WTC11 (cell line): Measurements from ENCODE around the gene LHFPL6. TPM values are rescaled to one million over a fixed set of nuclear protein-coding genes. Genes with fewer than 3 reads are reported as not detected.

ENCODE experiments used
- ATAC-seq: fragments of 200-7000 bp; cut with Tn5 transposase; 2 replicates; pipeline ENCODE4 v1.10.0; 2021; ENCODE audit warnings: mild to moderate bottlenecking, moderate library complexity
- CTCF ChIA-PET: fragments of 300-600 bp; sonication (Branson Sonifier 250); formaldehyde crosslinking; loops from one replicate; lab custom pipeline; 2021; ENCODE audit warnings: antibody characterized with exemption; lab: Charles Lee
- POLR2A ChIA-PET: fragments of 350-600 bp; sonication (Branson Sonifier 250); formaldehyde crosslinking; loops from one replicate; lab custom pipeline; 2021; ENCODE audit warnings: antibody characterized with exemption; lab: Charles Lee
- DNase-seq: peaks from one replicate; pipeline ENCODE4 v3.0.0; 2021; ENCODE audit warnings: low spot score
- H3K27ac Mint-ChIP-seq: 2 replicates; pipeline ENCODE4 v1.8.0; 2021; ENCODE audit warnings: mixed read lengths
- H3K27me3 Mint-ChIP-seq: 2 replicates; pipeline ENCODE4 v1.8.0; 2021; ENCODE audit warnings: low read depth, mild to moderate bottlenecking, moderate library complexity, mixed read lengths
- H3K36me3 Mint-ChIP-seq: 2 replicates; pipeline ENCODE4 v1.8.0; 2021; ENCODE audit warnings: mixed read lengths
- H3K4me1 Mint-ChIP-seq: 2 replicates; pipeline ENCODE4 v1.8.0; 2022; ENCODE audit warnings: mixed read lengths
- H3K4me3 Mint-ChIP-seq: 2 replicates; pipeline ENCODE4 v1.8.0; 2021; ENCODE audit warnings: mild to moderate bottlenecking, moderate library complexity, mixed read lengths
- H3K9me3 Mint-ChIP-seq: 2 replicates; pipeline ENCODE4 v1.8.0; 2021; ENCODE audit warnings: mixed read lengths
- ATF6 ChIP-seq: sonication (generic); formaldehyde crosslinking; IDR thresholded peaks from 2 replicates; pipeline ENCODE4 v1.8.1; 2023; ENCODE audit warnings: mild to moderate bottlenecking, missing genetic modification reagents
- CDX4 ChIP-seq: fragments of 250-450 bp; sonication (Bioruptor Pico); IDR thresholded peaks from 2 replicates; pipeline ENCODE4 v1.9.0; 2021; ENCODE audit warnings: moderate library complexity, mild to moderate bottlenecking, inconsistent platforms, borderline replicate concordance
- CREM ChIP-seq: sonication (generic); formaldehyde crosslinking; IDR thresholded peaks from 2 replicates; pipeline ENCODE4 v1.8.1; 2022; ENCODE audit warnings: mild to moderate bottlenecking, missing genetic modification reagents, moderate library complexity
- ELF4 ChIP-seq: sonication (generic); formaldehyde crosslinking; IDR thresholded peaks from 2 replicates; pipeline ENCODE4 v1.8.1; 2022; ENCODE audit warnings: low read depth, mild to moderate bottlenecking, moderate library complexity, missing genetic modification reagents
- ETV6 ChIP-seq: sonication (generic); formaldehyde crosslinking; IDR thresholded peaks from 2 replicates; pipeline ENCODE4 v1.8.1; 2022; ENCODE audit warnings: mild to moderate bottlenecking, missing genetic modification reagents
- FOXK1 ChIP-seq: sonication (generic); formaldehyde crosslinking; IDR thresholded peaks from 2 replicates; pipeline ENCODE4 v1.8.0; 2022; ENCODE audit warnings: mild to moderate bottlenecking, moderate library complexity, missing genetic modification reagents
- FOXP1 ChIP-seq: sonication (generic); formaldehyde crosslinking; IDR thresholded peaks from 2 replicates; pipeline ENCODE4 v1.8.0; 2022; ENCODE audit warnings: missing genetic modification reagents, mild to moderate bottlenecking, moderate library complexity, borderline replicate concordance
- HMGA2 ChIP-seq: fragments of 250-450 bp; sonication (Bioruptor Pico); IDR thresholded peaks from 2 replicates; pipeline ENCODE4 v1.4.0; 2021; ENCODE audit warnings: mild to moderate bottlenecking, moderate library complexity
- JAZF1 ChIP-seq: fragments of 250-450 bp; sonication (Bioruptor Pico); IDR thresholded peaks from 2 replicates; pipeline ENCODE4 v1.9.0; 2021; ENCODE audit warnings: moderate library complexity, mild to moderate bottlenecking, inconsistent platforms
- JUN ChIP-seq: sonication (generic); formaldehyde crosslinking; IDR thresholded peaks from 2 replicates; pipeline ENCODE4 v1.8.0; 2023; ENCODE audit warnings: mild to moderate bottlenecking, missing genetic modification reagents
- KAT7 ChIP-seq: sonication (generic); formaldehyde crosslinking; IDR thresholded peaks from 2 replicates; pipeline ENCODE4 v1.8.1; 2023; ENCODE audit warnings: missing genetic modification reagents, mild to moderate bottlenecking, borderline replicate concordance
- MXD4 ChIP-seq: fragments of 250-450 bp; sonication (Bioruptor Pico); IDR thresholded peaks from 2 replicates; pipeline ENCODE4 v1.8.0; 2021; ENCODE audit warnings: mild to moderate bottlenecking, moderate library complexity, borderline replicate concordance
- MYBL2 ChIP-seq: sonication (generic); formaldehyde crosslinking; IDR thresholded peaks from 2 replicates; pipeline ENCODE4 v1.8.1; 2023; ENCODE audit warnings: mild to moderate bottlenecking, moderate library complexity, missing genetic modification reagents
- NFATC4 ChIP-seq: fragments of 250-450 bp; sonication (Bioruptor Pico); IDR thresholded peaks from 2 replicates; pipeline ENCODE4 v1.9.0; 2021; ENCODE audit warnings: mild to moderate bottlenecking
- NFE2L1 ChIP-seq: sonication (generic); formaldehyde crosslinking; IDR thresholded peaks from 2 replicates; pipeline ENCODE4 v1.8.1; 2023; ENCODE audit warnings: missing genetic modification reagents
- NR1H2 ChIP-seq: sonication (generic); formaldehyde crosslinking; IDR thresholded peaks from 2 replicates; pipeline ENCODE4 v1.9.0; 2021; ENCODE audit warnings: mild to moderate bottlenecking, moderate library complexity, missing genetic modification reagents
- RELA ChIP-seq: sonication (generic); formaldehyde crosslinking; IDR thresholded peaks from 2 replicates; pipeline ENCODE4 v1.8.1; 2022; ENCODE audit warnings: missing genetic modification reagents, mild to moderate bottlenecking, borderline replicate concordance
- RORB ChIP-seq: fragments of 250-450 bp; sonication (Bioruptor Pico); IDR thresholded peaks from 2 replicates; pipeline ENCODE4 v1.9.0; 2021; ENCODE audit warnings: mild to moderate bottlenecking
- SOX15 ChIP-seq: fragments of 250-450 bp; sonication (Bioruptor Pico); IDR thresholded peaks from 2 replicates; pipeline ENCODE4 v1.9.0; 2021; ENCODE audit warnings: mild to moderate bottlenecking
- SP1 ChIP-seq: sonication (generic); formaldehyde crosslinking; conservative IDR thresholded peaks from 2 replicates; pipeline ENCODE4 v1.8.1; 2022; ENCODE audit warnings: missing genetic modification reagents
- ZBTB21 ChIP-seq: sonication (generic); formaldehyde crosslinking; IDR thresholded peaks from 2 replicates; pipeline ENCODE4 v1.8.1; 2023; ENCODE audit warnings: mild to moderate bottlenecking, missing genetic modification reagents, borderline replicate concordance
- ZNF121 ChIP-seq: sonication (generic); formaldehyde crosslinking; IDR thresholded peaks from 2 replicates; pipeline ENCODE4 v1.8.0; 2023; ENCODE audit warnings: missing genetic modification reagents
- ZNF232 ChIP-seq: sonication (generic); formaldehyde crosslinking; IDR thresholded peaks from 2 replicates; pipeline ENCODE4 v1.8.0; 2022; ENCODE audit warnings: mild to moderate bottlenecking, missing genetic modification reagents
- ZNF423 ChIP-seq: fragments of 250-450 bp; sonication (Bioruptor Pico); IDR thresholded peaks from 2 replicates; pipeline ENCODE4 v2.1.2; 2022; ENCODE audit warnings: mild to moderate bottlenecking, moderate library complexity
- total RNA-seq: library from RNA; stranded (reverse); gene quantifications from 3 replicates; pipeline ENCODE4 v1.2.3, GENCODE V29; 2021
- TF ChIP-seq, protein P1 (sequence below): fragments of 250-450 bp; sonication (Bioruptor Pico); IDR thresholded peaks from 2 replicates; pipeline ENCODE4 v1.9.0; 2021; ENCODE audit warnings: mild to moderate bottlenecking, borderline replicate concordance
- TF ChIP-seq, protein P2 (sequence below): sonication (generic); formaldehyde crosslinking; IDR thresholded peaks from 2 replicates; pipeline ENCODE4 v1.8.0; 2022; ENCODE audit warnings: missing genetic modification reagents

The LHFPL6 gene
- total RNA-seq, 1 experiment from 2014 or later: 4.5 TPM

DNA sequence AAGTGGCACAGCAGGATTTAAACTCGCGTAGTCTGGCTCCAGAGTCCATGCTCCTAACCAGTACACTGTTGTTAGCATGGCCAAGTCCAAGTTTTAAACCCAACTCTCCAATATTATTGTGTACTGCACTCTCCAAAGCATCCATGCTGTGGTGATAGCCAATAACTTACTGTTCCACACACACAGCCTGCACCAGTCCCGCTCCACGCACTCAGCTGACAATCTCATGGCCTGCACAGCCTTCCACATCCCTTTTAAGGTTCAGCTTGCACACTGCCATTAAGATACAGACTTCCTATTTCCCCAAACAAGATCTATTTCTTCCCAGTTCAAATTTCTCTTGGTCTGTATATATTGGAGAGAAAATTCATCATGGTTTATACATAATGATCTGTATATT lies 80.7 kb downstream of the LHFPL6 start (continued):
- no peak for TF ChIP-seq CDX4
- no peak for TF ChIP-seq NR1H2 (CRISPR knock-in tag)
- no peak for TF ChIP-seq SOX15
- TF ChIP-seq ETV6: no peak

DNA sequence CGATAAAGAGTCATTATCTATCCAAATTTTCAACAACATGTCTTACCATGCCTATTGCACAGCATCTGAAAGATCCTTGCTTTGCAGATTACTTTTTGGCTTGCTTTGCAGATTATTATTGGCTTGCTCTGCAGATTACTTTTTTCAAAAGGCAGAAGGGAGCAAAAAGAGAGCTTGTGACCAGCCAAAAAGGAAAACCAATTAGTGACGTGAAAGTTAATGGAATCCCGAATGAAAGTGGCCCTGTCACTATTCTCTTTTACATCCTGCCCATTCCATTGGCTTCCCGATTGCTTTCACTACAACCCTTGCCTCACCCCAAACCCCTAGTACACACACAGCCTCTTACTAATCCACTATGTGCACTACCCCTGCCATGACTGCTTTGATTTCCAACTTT lies 81.3 kb downstream of the LHFPL6 start:
- no peak for ATAC-seq
- POLR2A ChIA-PET: no interaction called here
- H3K36me3 Mint-ChIP-seq: no peaks in the 10 kb centered on the region
- CTCF ChIA-PET: no interaction called here
- TF ChIP-seq ELF4 (no peak), JUN (no peak), ZNF121 (CRISPR knock-in tag) (no peak), HMGA2 (CRISPR knock-in tag) (no peak), FOXP1 (CRISPR knock-in tag) (no peak), ZBTB21 (CRISPR knock-in tag) (no peak), FOXK1 (CRISPR knock-in tag) (no peak), ZNF232 (no peak), RELA (CRISPR knock-in tag) (no peak), CREM (CRISPR knock-in tag) (no peak), NFATC4 (no peak), NFE2L1 (CRISPR knock-in tag) (no peak), ATF6 (no peak)
- TF ChIP-seq, protein P1, sequence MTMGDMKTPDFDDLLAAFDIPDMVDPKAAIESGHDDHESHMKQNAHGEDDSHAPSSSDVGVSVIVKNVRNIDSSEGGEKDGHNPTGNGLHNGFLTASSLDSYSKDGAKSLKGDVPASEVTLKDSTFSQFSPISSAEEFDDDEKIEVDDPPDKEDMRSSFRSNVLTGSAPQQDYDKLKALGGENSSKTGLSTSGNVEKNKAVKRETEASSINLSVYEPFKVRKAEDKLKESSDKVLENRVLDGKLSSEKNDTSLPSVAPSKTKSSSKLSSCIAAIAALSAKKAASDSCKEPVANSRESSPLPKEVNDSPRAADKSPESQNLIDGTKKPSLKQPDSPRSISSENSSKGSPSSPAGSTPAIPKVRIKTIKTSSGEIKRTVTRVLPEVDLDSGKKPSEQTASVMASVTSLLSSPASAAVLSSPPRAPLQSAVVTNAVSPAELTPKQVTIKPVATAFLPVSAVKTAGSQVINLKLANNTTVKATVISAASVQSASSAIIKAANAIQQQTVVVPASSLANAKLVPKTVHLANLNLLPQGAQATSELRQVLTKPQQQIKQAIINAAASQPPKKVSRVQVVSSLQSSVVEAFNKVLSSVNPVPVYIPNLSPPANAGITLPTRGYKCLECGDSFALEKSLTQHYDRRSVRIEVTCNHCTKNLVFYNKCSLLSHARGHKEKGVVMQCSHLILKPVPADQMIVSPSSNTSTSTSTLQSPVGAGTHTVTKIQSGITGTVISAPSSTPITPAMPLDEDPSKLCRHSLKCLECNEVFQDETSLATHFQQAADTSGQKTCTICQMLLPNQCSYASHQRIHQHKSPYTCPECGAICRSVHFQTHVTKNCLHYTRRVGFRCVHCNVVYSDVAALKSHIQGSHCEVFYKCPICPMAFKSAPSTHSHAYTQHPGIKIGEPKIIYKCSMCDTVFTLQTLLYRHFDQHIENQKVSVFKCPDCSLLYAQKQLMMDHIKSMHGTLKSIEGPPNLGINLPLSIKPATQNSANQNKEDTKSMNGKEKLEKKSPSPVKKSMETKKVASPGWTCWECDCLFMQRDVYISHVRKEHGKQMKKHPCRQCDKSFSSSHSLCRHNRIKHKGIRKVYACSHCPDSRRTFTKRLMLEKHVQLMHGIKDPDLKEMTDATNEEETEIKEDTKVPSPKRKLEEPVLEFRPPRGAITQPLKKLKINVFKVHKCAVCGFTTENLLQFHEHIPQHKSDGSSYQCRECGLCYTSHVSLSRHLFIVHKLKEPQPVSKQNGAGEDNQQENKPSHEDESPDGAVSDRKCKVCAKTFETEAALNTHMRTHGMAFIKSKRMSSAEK (CRISPR knock-in tag): no peak
- TF ChIP-seq, all 79 proteins: peak for 0
- Mint-ChIP-seq H3K9me3 (no peaks in the 10 kb centered on the region), H3K4me3 (no peak overlapping the region), H3K27ac (no peak overlapping the region), H3K4me1 (0 out of 2 replicates have a peak, but pooled peaks cover 2% of the 10 kb centered on the region), H3K27me3 (no peaks in the 10 kb centered on the region)
- DNase-seq: no peak

DNA sequence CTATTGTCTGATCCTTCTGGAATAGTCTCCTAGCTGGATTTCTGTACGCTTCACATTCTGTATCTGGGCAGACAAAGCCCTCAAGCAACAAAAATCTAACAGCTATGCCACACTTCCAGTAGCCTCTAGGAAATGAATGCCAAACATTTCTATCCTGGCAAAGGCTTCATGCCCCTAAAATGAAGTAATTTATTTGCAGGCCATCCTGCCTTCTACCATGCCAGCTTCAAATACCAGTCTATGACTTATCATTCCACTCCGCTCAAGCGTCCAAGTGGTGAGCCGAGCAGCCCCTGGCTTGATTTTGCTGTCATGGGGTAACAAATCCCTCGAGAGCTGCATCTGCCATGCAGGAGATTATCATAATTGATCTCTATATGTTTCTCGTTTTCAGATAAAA lies 86.9 kb downstream of the LHFPL6 start:
- no peak for DNase-seq
- Mint-ChIP-seq H3K27me3 (peaks cover 2% of the 10 kb centered on the region), H3K9me3 (no peaks in the 10 kb centered on the region), H3K4me1 (peaks cover 28% of the 10 kb centered on the region), H3K4me3 (no peak overlapping the region), H3K27ac (no peak overlapping the region), H3K36me3 (no peaks in the 10 kb centered on the region)
- ChIA-PET CTCF (interaction anchor here (0.6 kb wide), 1 partner anchor 1424 kb away, joined by 4 read pairs; no protein-coding TSS in a partner anchor), POLR2A (no interaction called here)
- ATAC-seq: no peak
- no peak for TF ChIP-seq KAT7 (CRISPR knock-in tag)
- TF ChIP-seq, protein P2, sequence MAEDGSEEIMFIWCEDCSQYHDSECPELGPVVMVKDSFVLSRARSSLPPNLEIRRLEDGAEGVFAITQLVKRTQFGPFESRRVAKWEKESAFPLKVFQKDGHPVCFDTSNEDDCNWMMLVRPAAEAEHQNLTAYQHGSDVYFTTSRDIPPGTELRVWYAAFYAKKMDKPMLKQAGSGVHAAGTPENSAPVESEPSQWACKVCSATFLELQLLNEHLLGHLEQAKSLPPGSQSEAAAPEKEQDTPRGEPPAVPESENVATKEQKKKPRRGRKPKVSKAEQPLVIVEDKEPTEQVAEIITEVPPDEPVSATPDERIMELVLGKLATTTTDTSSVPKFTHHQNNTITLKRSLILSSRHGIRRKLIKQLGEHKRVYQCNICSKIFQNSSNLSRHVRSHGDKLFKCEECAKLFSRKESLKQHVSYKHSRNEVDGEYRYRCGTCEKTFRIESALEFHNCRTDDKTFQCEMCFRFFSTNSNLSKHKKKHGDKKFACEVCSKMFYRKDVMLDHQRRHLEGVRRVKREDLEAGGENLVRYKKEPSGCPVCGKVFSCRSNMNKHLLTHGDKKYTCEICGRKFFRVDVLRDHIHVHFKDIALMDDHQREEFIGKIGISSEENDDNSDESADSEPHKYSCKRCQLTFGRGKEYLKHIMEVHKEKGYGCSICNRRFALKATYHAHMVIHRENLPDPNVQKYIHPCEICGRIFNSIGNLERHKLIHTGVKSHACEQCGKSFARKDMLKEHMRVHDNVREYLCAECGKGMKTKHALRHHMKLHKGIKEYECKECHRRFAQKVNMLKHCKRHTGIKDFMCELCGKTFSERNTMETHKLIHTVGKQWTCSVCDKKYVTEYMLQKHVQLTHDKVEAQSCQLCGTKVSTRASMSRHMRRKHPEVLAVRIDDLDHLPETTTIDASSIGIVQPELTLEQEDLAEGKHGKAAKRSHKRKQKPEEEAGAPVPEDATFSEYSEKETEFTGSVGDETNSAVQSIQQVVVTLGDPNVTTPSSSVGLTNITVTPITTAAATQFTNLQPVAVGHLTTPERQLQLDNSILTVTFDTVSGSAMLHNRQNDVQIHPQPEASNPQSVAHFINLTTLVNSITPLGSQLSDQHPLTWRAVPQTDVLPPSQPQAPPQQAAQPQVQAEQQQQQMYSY (CRISPR knock-in tag): no peak
- TF ChIP-seq RORB (CRISPR knock-in tag): no peak
- TF ChIP-seq MXD4: no peak
- TF ChIP-seq MYBL2: no peak
- no peak for TF ChIP-seq SP1 (CRISPR knock-in tag)
- TF ChIP-seq ZNF121 (CRISPR knock-in tag): no peak
- no peak for TF ChIP-seq ETV6
- TF ChIP-seq ZNF423 (CRISPR knock-in tag): no peak
- no peak for TF ChIP-seq JAZF1 (CRISPR knock-in tag)
- TF ChIP-seq RELA (CRISPR knock-in tag): no peak
